H1 (cell line): ENCODE data around the gene DYNLRB1. TPM values are rescaled to one million over a fixed set of nuclear protein-coding genes. Genes with fewer than 3 reads are reported as not detected.

ENCODE experiments used
- BRCA1 ChIP-seq: IDR thresholded peaks from 2 replicates; pipeline ENCODE4 v1.6.1; 2012; ENCODE audit warnings: low read depth, low read length, improper control_type of control experiment
- EZH2 ChIP-seq: fragments of 200-600 bp; sonication (generic); IDR thresholded peaks from 2 replicates; pipeline ENCODE4 v1.7.1; 2012; ENCODE audit warnings: low read depth, mild to moderate bottlenecking, moderate library complexity, low read length, inconsistent platforms; ENCODE audit not compliant: severe bottlenecking
- HDAC6 ChIP-seq: IDR thresholded peaks from one replicate; pipeline ENCODE4 v1.7.1; 2012; ENCODE audit warnings: low read depth, mild to moderate bottlenecking, inconsistent platforms, low read length, moderate library complexity
- KDM1A ChIP-seq: fragments of 200-600, 300-600 bp; sonication (generic); IDR thresholded peaks from 2 replicates; pipeline ENCODE4 v1.7.1; 2016; ENCODE audit warnings: mild to moderate bottlenecking, low read length, borderline replicate concordance
- SIX5 ChIP-seq: IDR thresholded peaks from 2 replicates; pipeline ENCODE4 v1.6.1; 2011; ENCODE audit warnings: mild to moderate bottlenecking, low read depth, low read length
- SRF ChIP-seq: IDR thresholded peaks from 2 replicates; pipeline ENCODE4 v1.6.1; 2011; ENCODE audit warnings: mild to moderate bottlenecking, low read depth, low read length, moderate library complexity
- polyA plus RNA-seq, 7 experiments: library from polyadenylated mRNA; depleted of rRNA in 3 of 7; stranded (reverse) in 5 of 7; unstranded in 2 of 7; fragments of >200 nt in 5 of 7; fragments of 200-250 nt in 2 of 7; gene quantifications; 1 replicate in 5 of 7; 2 replicates in 1 of 7; 4 replicates in 1 of 7; pipeline versions ENCODE4 v1.2.1 to v1.2.3, GENCODE V29; 2011 to 2013; ENCODE audit warnings: missing spikeins in 2 of 7, mixed read lengths in 2 of 7
- total RNA-seq: library from RNA; stranded (reverse); fragmentation: NEBNext Ultra II Directional; extraction: Animal tissue kit (Norgen Biotek cat#: 25700); gene quantifications from 2 replicates; pipeline ENCODE4 v1.2.1, GENCODE V29; 2021
- TF ChIP-seq, protein P1 (sequence below), 3 experiments: IDR thresholded peaks; 1 replicate in 2 of 3; 2 replicates in 1 of 3; pipeline versions ENCODE4 v1.5.1 to v1.6.1; 2011; ENCODE audit warnings: low read length in 3 of 3, mild to moderate bottlenecking in 3 of 3, inconsistent platforms in 2 of 3, low read depth in 1 of 3, moderate library complexity in 1 of 3; ENCODE audit not compliant: insufficient read depth in 1 of 3; ENCODE audit errors: control extremely low read depth in 1 of 3
- TF ChIP-seq, protein P2 (sequence below): IDR thresholded peaks from 2 replicates; pipeline ENCODE4 v1.6.1; 2012; ENCODE audit warnings: inconsistent platforms

The DYNLRB1 gene
- total and polyA plus RNA-seq, 2 of the 8 experiments (the other 6 are each of a cell fraction or from before 2014, with no cell fraction given), result 109 to 214 TPM

DNA sequence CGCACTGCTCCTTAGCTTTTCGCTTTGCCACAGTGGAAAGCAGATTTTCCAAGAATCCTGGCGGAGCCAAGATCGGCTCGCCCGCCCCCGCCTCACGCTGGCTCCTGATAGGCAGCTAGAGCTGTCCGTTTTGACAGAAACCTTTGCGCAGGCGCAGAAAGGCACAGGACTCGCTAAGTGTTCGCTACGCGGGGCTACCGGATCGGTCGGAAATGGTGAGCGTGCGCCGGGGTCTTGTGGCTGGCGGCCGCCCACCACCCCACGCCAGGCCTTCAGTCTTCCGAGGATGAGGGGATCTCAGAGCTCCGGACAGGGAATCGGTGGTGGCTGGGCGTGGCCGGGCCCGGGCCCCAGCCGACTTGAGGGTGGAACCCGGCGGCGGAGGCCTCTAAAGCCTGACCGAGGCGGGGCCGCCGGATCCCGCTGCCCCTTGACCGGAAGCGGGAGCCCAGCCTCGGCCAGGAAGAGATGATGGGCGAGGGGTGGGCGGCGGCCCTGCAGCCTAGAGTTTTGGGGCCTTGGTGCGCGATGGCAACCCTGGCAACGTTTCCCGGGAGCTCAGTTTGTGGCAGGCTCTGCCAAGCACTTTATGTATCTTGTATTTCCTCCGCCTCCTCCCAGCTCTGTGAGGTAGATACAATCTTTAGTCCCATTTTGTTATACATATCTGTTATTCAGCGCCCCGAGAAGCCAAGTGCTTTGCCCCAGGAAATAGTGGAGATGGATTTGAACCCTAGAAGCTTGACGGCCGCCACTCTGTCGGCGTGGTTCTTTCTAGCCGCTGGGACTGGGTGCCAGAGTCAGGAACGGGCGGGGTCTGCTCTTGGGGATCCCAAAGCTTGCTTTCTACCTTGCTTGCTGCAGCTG, at the start of gene DYNLRB1 (continued):
- TF ChIP-seq, protein P1, sequence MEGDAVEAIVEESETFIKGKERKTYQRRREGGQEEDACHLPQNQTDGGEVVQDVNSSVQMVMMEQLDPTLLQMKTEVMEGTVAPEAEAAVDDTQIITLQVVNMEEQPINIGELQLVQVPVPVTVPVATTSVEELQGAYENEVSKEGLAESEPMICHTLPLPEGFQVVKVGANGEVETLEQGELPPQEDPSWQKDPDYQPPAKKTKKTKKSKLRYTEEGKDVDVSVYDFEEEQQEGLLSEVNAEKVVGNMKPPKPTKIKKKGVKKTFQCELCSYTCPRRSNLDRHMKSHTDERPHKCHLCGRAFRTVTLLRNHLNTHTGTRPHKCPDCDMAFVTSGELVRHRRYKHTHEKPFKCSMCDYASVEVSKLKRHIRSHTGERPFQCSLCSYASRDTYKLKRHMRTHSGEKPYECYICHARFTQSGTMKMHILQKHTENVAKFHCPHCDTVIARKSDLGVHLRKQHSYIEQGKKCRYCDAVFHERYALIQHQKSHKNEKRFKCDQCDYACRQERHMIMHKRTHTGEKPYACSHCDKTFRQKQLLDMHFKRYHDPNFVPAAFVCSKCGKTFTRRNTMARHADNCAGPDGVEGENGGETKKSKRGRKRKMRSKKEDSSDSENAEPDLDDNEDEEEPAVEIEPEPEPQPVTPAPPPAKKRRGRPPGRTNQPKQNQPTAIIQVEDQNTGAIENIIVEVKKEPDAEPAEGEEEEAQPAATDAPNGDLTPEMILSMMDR (IDR thresholded peaks at IDR 0.05; ENCODE audit: control extremely low read depth in 1 of 3, insufficient read depth in 1 of 3, low read depth in 1 of 3, low read length in 3 of 3), result no peak
- TF ChIP-seq KDM1A (no peak), SRF (no peak), BRCA1 (no peak), SIX5 (no peak), EZH2 (no peak), HDAC6 (no peak)
- TF ChIP-seq, protein P2, sequence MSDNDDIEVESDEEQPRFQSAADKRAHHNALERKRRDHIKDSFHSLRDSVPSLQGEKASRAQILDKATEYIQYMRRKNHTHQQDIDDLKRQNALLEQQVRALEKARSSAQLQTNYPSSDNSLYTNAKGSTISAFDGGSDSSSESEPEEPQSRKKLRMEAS, result no peak
